Measurements from ENCODE around the gene TEX55. TPM values are rescaled to one million over a fixed set of nuclear protein-coding genes. Genes with fewer than 3 reads are reported as not detected.
"Not testable (repeated sequence)": the region's sequence is repeated elsewhere in the genome, so short reads cannot be mapped to it uniquely, and the experiment has no call there.

Gene TEX55
- total and polyA plus RNA-seq, 9 of the 15 experiments (the other 6 are each of a cell fraction or from before 2014, with no cell fraction given) = not detected

GRCh38 chr3:119125742-119126504, 20.0 kb upstream of the TEX55 start:
- TF ChIP-seq NONO (IDR thresholded peaks at IDR 0.05; ENCODE audit: low read depth in 2 of 2, low read length in 1 of 2) (no peak), ETS2 (tag; IDR thresholded peaks at IDR 0.05; ENCODE audit: borderline replicate concordance, poor library complexity, severe bottlenecking) (no peak), HMG20A (CRISPR knock-in tag; conservative IDR thresholded peaks at IDR 0.05) (no peak), POLR2AphosphoS2 (IDR thresholded peaks at IDR 0.05; ENCODE audit: low read length) (no peak)
- TF ChIP-seq, protein P1, sequence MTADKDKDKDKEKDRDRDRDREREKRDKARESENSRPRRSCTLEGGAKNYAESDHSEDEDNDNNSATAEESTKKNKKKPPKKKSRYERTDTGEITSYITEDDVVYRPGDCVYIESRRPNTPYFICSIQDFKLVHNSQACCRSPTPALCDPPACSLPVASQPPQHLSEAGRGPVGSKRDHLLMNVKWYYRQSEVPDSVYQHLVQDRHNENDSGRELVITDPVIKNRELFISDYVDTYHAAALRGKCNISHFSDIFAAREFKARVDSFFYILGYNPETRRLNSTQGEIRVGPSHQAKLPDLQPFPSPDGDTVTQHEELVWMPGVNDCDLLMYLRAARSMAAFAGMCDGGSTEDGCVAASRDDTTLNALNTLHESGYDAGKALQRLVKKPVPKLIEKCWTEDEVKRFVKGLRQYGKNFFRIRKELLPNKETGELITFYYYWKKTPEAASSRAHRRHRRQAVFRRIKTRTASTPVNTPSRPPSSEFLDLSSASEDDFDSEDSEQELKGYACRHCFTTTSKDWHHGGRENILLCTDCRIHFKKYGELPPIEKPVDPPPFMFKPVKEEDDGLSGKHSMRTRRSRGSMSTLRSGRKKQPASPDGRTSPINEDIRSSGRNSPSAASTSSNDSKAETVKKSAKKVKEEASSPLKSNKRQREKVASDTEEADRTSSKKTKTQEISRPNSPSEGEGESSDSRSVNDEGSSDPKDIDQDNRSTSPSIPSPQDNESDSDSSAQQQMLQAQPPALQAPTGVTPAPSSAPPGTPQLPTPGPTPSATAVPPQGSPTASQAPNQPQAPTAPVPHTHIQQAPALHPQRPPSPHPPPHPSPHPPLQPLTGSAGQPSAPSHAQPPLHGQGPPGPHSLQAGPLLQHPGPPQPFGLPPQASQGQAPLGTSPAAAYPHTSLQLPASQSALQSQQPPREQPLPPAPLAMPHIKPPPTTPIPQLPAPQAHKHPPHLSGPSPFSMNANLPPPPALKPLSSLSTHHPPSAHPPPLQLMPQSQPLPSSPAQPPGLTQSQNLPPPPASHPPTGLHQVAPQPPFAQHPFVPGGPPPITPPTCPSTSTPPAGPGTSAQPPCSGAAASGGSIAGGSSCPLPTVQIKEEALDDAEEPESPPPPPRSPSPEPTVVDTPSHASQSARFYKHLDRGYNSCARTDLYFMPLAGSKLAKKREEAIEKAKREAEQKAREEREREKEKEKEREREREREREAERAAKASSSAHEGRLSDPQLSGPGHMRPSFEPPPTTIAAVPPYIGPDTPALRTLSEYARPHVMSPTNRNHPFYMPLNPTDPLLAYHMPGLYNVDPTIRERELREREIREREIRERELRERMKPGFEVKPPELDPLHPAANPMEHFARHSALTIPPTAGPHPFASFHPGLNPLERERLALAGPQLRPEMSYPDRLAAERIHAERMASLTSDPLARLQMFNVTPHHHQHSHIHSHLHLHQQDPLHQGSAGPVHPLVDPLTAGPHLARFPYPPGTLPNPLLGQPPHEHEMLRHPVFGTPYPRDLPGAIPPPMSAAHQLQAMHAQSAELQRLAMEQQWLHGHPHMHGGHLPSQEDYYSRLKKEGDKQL (CRISPR knock-in tag; IDR thresholded peaks at IDR 0.05; ENCODE audit: borderline replicate concordance) = no peak
- CTCF ChIA-PET (ENCODE audit: low intra/inter-chr PET ratio) = no interaction called here
- BruUV-seq (replicated peaks) = no TSS peak
- no peak overlapping the region for H2AFZ ChIP-seq (ENCODE audit: low read depth, low read length)
- no peaks in the 10 kb centered on the region for H3K4me1 ChIP-seq (replicated peaks in 1 of 2; ENCODE audit: control insufficient read depth in 2 of 2, insufficient read depth in 2 of 2, low read length in 2 of 2)
- WGBS (ENCODE audit: insufficient coverage, low coverage, missing lambda C conversion rate) = 3% methylated on average over 6 of the region's 17 CpGs
- H3K4me3 ChIP-seq = no peak overlapping the region
- ATAC-seq (no peak), FAIRE-seq (no peak), DNase-seq (ENCODE audit: extremely low read depth in 1 of 4, low spot score in 3 of 4) (no peak)
- no peaks in the 10 kb centered on the region for H4K20me1 ChIP-seq (replicated peaks; ENCODE audit: control insufficient read depth, insufficient read depth, low read length)
- H3K27me3 ChIP-seq (ENCODE audit: control insufficient read depth in 2 of 2, insufficient read depth in 2 of 2, low read length in 2 of 2) = no peaks in the 10 kb centered on the region
- POLR2A ChIA-PET = interaction anchor here (0.6 kb wide), 1 partner anchor 105 kb away, joined by 3 read pairs; no protein-coding TSS in a partner anchor
- H3K79me2 ChIP-seq (ENCODE audit: control insufficient read depth, insufficient read depth, low read length) = no peaks in the 10 kb centered on the region
- in situ Hi-C loops (cut with MboI) (loop anchor here (25.0 kb wide), 1 partner anchor 561 kb away; the partner anchor contains the start of gene COX17), intact Hi-C loops (cut with micrococcal nuclease) (no loop called here)
- H3K4me2 ChIP-seq (ENCODE audit: insufficient read depth, low read length) = no peak overlapping the region
- H3K36me3 ChIP-seq (ENCODE audit: control insufficient read depth, insufficient read depth, low read length) = no peaks in the 10 kb centered on the region
- no peak overlapping the region for H3K27ac ChIP-seq (ENCODE audit: extremely low read depth, low read depth, low read length)
- no peak overlapping the region for H3K9ac ChIP-seq (ENCODE audit: insufficient read depth in 1 of 2, low read depth in 2 of 2, low read length in 2 of 2)
- H3K9me3 ChIP-seq (replicated peaks; ENCODE audit: control insufficient read depth, insufficient read depth, low read depth, low read length) = no peaks in the 10 kb centered on the region
- H3K9me1 ChIP-seq (ENCODE audit: control insufficient read depth, insufficient read depth, low read length) = no peaks in the 10 kb centered on the region

DNA sequence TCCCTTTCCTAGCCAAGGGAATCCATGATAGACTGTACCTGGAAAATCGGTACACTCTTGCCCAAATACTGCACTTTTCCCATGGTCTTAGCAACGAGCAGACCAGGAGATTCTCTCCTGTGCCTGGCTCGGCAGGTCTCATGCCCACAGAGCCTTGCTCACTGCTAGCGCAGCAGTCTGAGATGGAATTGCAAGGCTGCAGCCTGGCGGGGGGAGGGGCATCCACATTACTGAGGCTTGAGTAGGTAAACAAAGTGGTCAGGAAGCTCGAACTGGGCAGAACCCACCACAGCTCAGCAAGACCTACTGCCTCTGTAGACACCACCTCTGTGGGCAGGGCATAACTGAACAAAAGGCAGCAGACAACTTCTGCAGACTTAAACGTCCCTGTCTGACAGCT, 15.7 kb upstream of the TEX55 start:
- in situ Hi-C loops (cut with MboI) = loop anchor here (25.0 kb wide), 1 partner anchor 557 kb away; the partner anchor contains the start of gene COX17

More for the DNA sequence above, 15.7 kb upstream of the TEX55 start:
- H3K9me1 ChIP-seq (ENCODE audit: control insufficient read depth, insufficient read depth, low read length); H2AFZ ChIP-seq (ENCODE audit: low read depth, low read length); H3K9me3 ChIP-seq (replicated peaks; ENCODE audit: control insufficient read depth, insufficient read depth, low read depth, low read length); H3K27ac ChIP-seq (ENCODE audit: extremely low read depth, low read depth, low read length); DNase-seq (ENCODE audit: extremely low read depth in 1 of 4, low spot score in 3 of 4); POLR2A ChIA-PET; H4K20me1 ChIP-seq (replicated peaks; ENCODE audit: control insufficient read depth, insufficient read depth, low read length); H3K4me1 ChIP-seq (replicated peaks in 1 of 2; ENCODE audit: control insufficient read depth in 2 of 2, insufficient read depth in 2 of 2, low read length in 2 of 2); H3K9ac ChIP-seq (ENCODE audit: insufficient read depth in 1 of 2, low read depth in 2 of 2, low read length in 2 of 2); intact Hi-C loops (cut with micrococcal nuclease); CTCF ChIA-PET (ENCODE audit: low intra/inter-chr PET ratio); H3K36me3 ChIP-seq (ENCODE audit: control insufficient read depth, insufficient read depth, low read length); H3K4me2 ChIP-seq (ENCODE audit: insufficient read depth, low read length); H3K27me3 ChIP-seq (ENCODE audit: control insufficient read depth in 2 of 2, insufficient read depth in 2 of 2, low read length in 2 of 2); H3K4me3 ChIP-seq; ATAC-seq; H3K79me2 ChIP-seq (ENCODE audit: control insufficient read depth, insufficient read depth, low read length); BruUV-seq (replicated peaks); FAIRE-seq: not testable (repeated sequence)
- 0% methylated on average over 5 of the region's 7 CpGs for WGBS (ENCODE audit: insufficient coverage, low coverage, missing lambda C conversion rate)
